Heart right ventricle (tissue), 16 donors: ENCODE data around the gene NR2F2. TPM values are rescaled to one million over a fixed set of nuclear protein-coding genes. Genes with fewer than 3 reads are reported as not detected.

Experiments used
- ATAC-seq, 8 donors: fragments of 200-7000 bp; cut with Tn5 transposase; one replicate each; pipeline ENCODE4 v1.9.1; 2020; ENCODE audit warnings: mild to moderate bottlenecking in 8 of 8, moderate library complexity in 8 of 8, moderate number of reproducible peaks in 1 of 8
- DNase-seq, 2 donors: peaks; one replicate each; pipeline ENCODE4 v3.0.0-alpha.2; 2020
- H3K27ac ChIP-seq, 10 donors: fragments of 200-600 bp; sonication (generic) in 2 of 10; one replicate each; pipeline versions ENCODE4 v1.5.0 to v1.8.0; 2020 to 2022; ENCODE audit warnings: mild to moderate bottlenecking in 3 of 10
- H3K27me3 ChIP-seq, 7 donors: fragments of 200-600 bp; one replicate each; pipeline ENCODE4 v1.8.0; 2021 to 2022; ENCODE audit warnings: mild to moderate bottlenecking in 2 of 7
- H3K36me3 ChIP-seq, 9 donors: fragments of 200-600 bp; sonication (generic) in 1 of 9; one replicate each; pipeline versions ENCODE4 v1.5.0 to v1.8.0; 2020 to 2022; ENCODE audit warnings: mild to moderate bottlenecking in 2 of 9
- H3K4me1 ChIP-seq, 9 donors: fragments of 200-600 bp; sonication (generic) in 1 of 9; one replicate each; pipeline versions ENCODE4 v1.5.0 to v1.8.0; 2020 to 2022; ENCODE audit warnings: mild to moderate bottlenecking in 4 of 9
- H3K4me3 ChIP-seq, 10 donors: fragments of 200-600 bp; sonication (generic) in 2 of 10; one replicate each; pipeline versions ENCODE4 v1.5.0 to v1.8.0; 2020 to 2022; ENCODE audit warnings: mild to moderate bottlenecking in 7 of 10, moderate library complexity in 2 of 10
- H3K9me3 ChIP-seq, 11 donors: fragments of 200-600 bp in 10 of 11; sonication (generic) in 2 of 11; one replicate each; pipeline versions ENCODE4 v1.5.0 to v1.8.0; 2013 to 2022; ENCODE audit warnings: mild to moderate bottlenecking in 2 of 11, control low read depth in 1 of 11, moderate library complexity in 1 of 11
- WGBS, 2 donors: extraction: QIAGEN DNeasy Blood & Tissue Kit; methylation state at CpG; one replicate each; pipeline ENCODE4 v1.1.7; 2013; ENCODE audit warnings: inconsistent platforms in 1 of 2; 5-methylcytosine and 5-hydroxymethylcytosine counted together
- intact Hi-C, 10 donors: fragments of 100-400 bp; cut with DNase I; formaldehyde crosslinking; loops; one replicate each; pipeline versions ENCODE4 v1.11.1 to v1.14.2; 2022
- polyA plus RNA-seq, 2 donors: library from polyadenylated mRNA; stranded (reverse); fragments of 200-250 nt; gene quantifications; one replicate each; pipeline ENCODE4 v1.2.3, GENCODE V29; 2013
- total RNA-seq, 10 donors: library from RNA; stranded (reverse); fragmentation: NEBNext Ultra II Directional in 3 of 10; extraction: Animal tissue kit (Norgen Biotek cat#: 25700) in 3 of 10; gene quantifications; one replicate each; pipeline versions ENCODE4 v1.2.1 to v1.2.4, GENCODE V29; 2021 to 2023
- TF ChIP-seq, protein P1 (sequence below), 9 donors: fragments of 200-600 bp; sonication (generic) in 2 of 9; IDR thresholded peaks; one replicate each; pipeline versions ENCODE4 v1.5.0 to v1.8.0; 2021 to 2022; ENCODE audit warnings: antibody characterized with exemption in 9 of 9, mild to moderate bottlenecking in 5 of 9, moderate library complexity in 1 of 9
- donor health status: Arrhythmogenic right ventricular cardiomyopathy.
- donor health status: ischemic (EF 13 %, LVEDD 7.1; RV severe dilation, severe dysfunction).
- donor health status: healthy with polysubstance abuse.
- donor health status: DM: no; HTN: yes; CAD: no.
- donor health status: DM: no; HTN: no; CAD: no.
- donor health status: ischemic (EF 25% LVEDD 6.9; RV normal size, moderate dysfunction).
- donor health status: ischemic (EF 25% LVEDD 5.7; RV mildly dilated, moderate dysfunction).
- donor health status: healthy.
- donor health status: DM: yes; HTN: yes; CAD: no.
- donor health status: Ischemic cardiomyopathy.
- donor health status: ischemic (EF 35%, LVEDD 5.7; RV mildly dilated, moderate dysfunction).
- donor health status: nonischemic (EF 11% LVEDD 7.7; RV severe dilation, severe dysfunction).
- donor health status: DM: yes; HTN: yes; CAD: no.
- donor health status: PGD.
- donor health status: ischemic (EF 29% LVEDD 5.4; RV normal size, mild dysfunction).
- donor health status: nonischemic (EF 23%, LVEDD 6.1; RV moderate dilation, normal function).

The NR2F2 gene
- total and polyA plus RNA-seq, 12 donors = 8.2 to 31.7 (median 16.1) TPM

DNA sequence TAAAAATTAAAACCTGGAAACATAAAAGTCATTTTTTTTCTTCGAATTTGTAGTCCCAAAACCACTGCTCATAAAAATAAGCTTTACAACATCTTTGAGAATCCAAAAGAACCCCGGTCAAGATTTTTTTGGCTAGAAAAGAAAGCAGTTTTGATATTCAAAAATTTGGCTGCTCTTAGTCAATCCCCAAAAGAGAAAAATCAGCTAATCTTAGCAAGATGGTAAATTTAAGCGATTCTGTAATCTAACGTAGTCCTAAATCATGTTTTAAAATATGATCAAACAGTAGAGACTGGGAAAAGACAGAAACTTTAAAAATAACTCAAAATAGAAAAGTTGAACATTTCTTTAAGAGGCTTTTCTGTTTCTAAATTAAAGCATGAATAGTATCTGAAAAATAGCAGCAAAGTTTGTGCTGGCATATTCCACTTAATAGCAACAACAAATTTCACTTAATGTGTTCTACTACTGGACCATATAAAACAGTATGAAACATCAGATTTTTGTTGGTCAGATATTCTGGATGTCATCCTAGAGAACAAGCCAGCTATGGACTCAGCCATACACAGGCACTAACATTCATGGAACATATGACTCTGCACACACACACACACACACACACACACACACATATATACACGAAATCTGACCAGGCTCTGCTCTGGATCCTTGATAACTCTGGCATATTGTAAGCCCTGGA lies 19.1 kb upstream of the NR2F2 start:
- H3K4me3 ChIP-seq = no peak overlapping the region
- DNase-seq (no peak), ATAC-seq (no peak)
- H3K36me3 ChIP-seq = no peaks in the 10 kb centered on the region
- H3K4me1 ChIP-seq = peaks cover 0 to 32% (median 0%) of the 10 kb centered on the region in 9 donors
- peaks cover 0 to 13% (median 0%) of the 10 kb centered on the region in 7 donors for H3K27me3 ChIP-seq
- intact Hi-C loops = no loop called here
- 62 to 69% methylated on average over 5 of the region's 5 CpGs for WGBS, 2 donors
- H3K9me3 ChIP-seq = no peaks in the 10 kb centered on the region
- H3K27ac ChIP-seq = peak overlapping the region in 3 of 10 donors; percentile 1 to 33 (median 31)
- TF ChIP-seq, protein P1, sequence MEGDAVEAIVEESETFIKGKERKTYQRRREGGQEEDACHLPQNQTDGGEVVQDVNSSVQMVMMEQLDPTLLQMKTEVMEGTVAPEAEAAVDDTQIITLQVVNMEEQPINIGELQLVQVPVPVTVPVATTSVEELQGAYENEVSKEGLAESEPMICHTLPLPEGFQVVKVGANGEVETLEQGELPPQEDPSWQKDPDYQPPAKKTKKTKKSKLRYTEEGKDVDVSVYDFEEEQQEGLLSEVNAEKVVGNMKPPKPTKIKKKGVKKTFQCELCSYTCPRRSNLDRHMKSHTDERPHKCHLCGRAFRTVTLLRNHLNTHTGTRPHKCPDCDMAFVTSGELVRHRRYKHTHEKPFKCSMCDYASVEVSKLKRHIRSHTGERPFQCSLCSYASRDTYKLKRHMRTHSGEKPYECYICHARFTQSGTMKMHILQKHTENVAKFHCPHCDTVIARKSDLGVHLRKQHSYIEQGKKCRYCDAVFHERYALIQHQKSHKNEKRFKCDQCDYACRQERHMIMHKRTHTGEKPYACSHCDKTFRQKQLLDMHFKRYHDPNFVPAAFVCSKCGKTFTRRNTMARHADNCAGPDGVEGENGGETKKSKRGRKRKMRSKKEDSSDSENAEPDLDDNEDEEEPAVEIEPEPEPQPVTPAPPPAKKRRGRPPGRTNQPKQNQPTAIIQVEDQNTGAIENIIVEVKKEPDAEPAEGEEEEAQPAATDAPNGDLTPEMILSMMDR (IDR thresholded peaks at IDR 0.05) = no peak

DNA sequence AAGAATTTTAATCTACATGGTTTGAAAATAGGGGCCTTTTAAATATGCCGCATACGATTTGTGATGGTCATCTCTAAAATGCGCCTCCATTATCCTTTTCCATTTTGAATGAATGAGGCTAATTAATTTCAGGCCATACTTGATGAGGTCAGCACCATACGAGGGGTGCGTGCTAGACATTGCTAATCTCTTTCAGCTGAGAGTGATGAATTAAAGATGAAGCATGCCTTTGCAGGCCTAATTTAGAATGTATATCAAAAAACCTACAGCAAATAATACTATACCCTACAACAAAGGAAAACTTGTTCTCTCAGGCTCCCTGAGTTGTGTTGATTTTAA lies 18.6 kb upstream of the NR2F2 start:
- Histone ChIP-seq H3K27me3 (peaks cover 0 to 18% (median 2%) of the 10 kb centered on the region in 7 donors), H3K4me1 (peaks cover 0 to 32% (median 0%) of the 10 kb centered on the region in 9 donors), H3K9me3 (no peaks in the 10 kb centered on the region), H3K4me3 (no peak overlapping the region), H3K27ac (peak overlapping the region in 2 of 10 donors; percentile 1 to 20), H3K36me3 (no peaks in the 10 kb centered on the region)
- TF ChIP-seq, protein P1 (IDR thresholded peaks at IDR 0.05) = no peak
- DNase-seq (no peak), ATAC-seq (no peak)
- intact Hi-C loops = no loop called here
- WGBS, 2 donors = 88% methylated on average over 5 of the region's 5 CpGs

DNA sequence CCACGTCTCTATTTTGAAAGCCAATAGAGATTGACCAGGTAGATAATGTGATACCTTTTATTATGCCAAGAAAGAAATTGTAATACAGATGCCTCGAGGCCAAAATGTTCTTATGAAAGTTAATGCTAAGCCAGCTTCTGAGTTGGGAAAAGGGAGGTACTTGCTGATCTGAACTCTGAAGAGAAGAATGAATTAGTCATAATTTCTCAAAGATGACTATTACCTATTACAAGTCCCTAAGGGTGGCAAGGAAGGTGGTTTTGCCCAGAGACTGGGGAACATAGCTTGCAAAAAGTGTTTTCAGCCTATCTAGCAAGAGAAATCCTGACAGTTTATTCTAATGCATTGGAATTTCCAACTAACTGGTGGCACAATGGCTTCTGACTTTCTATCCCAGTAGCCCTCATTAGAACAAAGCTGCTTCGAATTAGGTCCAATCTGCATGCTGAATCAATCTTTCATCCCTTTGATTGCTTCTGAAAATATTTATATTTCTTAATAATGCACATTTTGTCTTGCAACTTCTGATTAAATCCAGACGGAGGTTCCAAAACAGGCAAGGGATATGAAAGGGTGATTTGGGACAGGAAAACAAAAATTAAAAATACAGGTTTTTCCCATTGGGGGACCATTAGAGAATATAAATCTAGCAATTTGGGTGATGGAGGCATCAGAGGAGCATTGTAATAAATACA lies 17.7 kb upstream of the NR2F2 start:
- Histone ChIP-seq H3K27ac (peak overlapping the region in 1 of 10 donors; percentile 20), H3K4me3 (no peak overlapping the region), H3K4me1 (peaks cover 0 to 28% (median 0%) of the 10 kb centered on the region in 9 donors), H3K9me3 (no peaks in the 10 kb centered on the region), H3K27me3 (peaks cover 0 to 26% (median 10%) of the 10 kb centered on the region in 7 donors), H3K36me3 (no peaks in the 10 kb centered on the region)
- TF ChIP-seq, protein P1 (IDR thresholded peaks at IDR 0.05) = no peak
- ATAC-seq = no peak
- no peak for DNase-seq
- 76 to 78% methylated on average over 4 of the region's 4 CpGs for WGBS, 2 donors
- intact Hi-C loops = no loop called here

DNA sequence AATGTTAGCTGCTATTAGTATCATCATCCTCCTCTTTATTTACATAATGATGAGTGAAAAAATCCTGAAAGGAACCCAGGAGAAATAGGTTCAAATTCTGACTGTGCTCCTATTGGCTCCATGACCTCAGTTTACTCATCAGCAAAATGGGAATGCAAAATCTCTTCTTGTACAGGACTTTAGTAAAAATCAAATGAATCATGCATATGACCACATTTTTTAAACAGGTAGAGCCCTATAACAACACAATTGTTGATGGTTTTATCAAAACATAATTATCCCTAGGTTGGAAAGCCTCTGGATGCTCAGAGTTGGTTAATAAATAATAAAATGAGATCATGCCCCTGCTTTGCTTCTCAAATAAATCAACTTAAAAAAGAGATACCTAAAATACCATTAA lies 16.0 kb upstream of the NR2F2 start:
- Histone ChIP-seq H3K4me1 (peaks cover 0 to 13% (median 0%) of the 10 kb centered on the region in 9 donors), H3K27ac (no peak overlapping the region), H3K36me3 (no peaks in the 10 kb centered on the region), H3K27me3 (peaks cover 0 to 44% (median 26%) of the 10 kb centered on the region in 7 donors), H3K9me3 (no peaks in the 10 kb centered on the region), H3K4me3 (no peak overlapping the region)
- TF ChIP-seq, protein P1 (IDR thresholded peaks at IDR 0.05) = no peak
- no peak for ATAC-seq
- intact Hi-C loops = no loop called here
- no peak for DNase-seq
